Neuronal stem cell (in vitro differentiated cells): ENCODE results near the gene STX1B.
A peak's percentile ranks its signal among the peaks of the same experiment; 100 is the strongest.

Experiments used
- DNase-seq: peaks from one replicate; pipeline ENCODE4 v3.0.0-alpha.2; 2013; ENCODE audit warnings: low spot score
- H2AFZ ChIP-seq: one replicate; pipeline ENCODE4 v1.6.1; 2013; ENCODE audit warnings: mild to moderate bottlenecking, low read length, inconsistent platforms
- H2AK5ac ChIP-seq: 2 replicates; pipeline ENCODE4 v1.6.1; 2013; ENCODE audit warnings: low read depth, mild to moderate bottlenecking, inconsistent platforms, low read length, moderate library complexity, mixed read lengths
- H2BK120ac ChIP-seq: 2 replicates; pipeline ENCODE4 v1.6.1; 2013; ENCODE audit warnings: low read depth, mild to moderate bottlenecking, inconsistent platforms, low read length, moderate library complexity, mixed read lengths
- H2BK12ac ChIP-seq: one replicate; pipeline ENCODE4 v1.6.1; 2013; ENCODE audit warnings: low read length, inconsistent platforms
- H2BK15ac ChIP-seq: 2 replicates; pipeline ENCODE4 v1.6.1; 2013; ENCODE audit warnings: mild to moderate bottlenecking, low read length, inconsistent platforms, mixed read lengths
- H2BK5ac ChIP-seq: one replicate; pipeline ENCODE4 v1.6.1; 2013; ENCODE audit warnings: inconsistent platforms, mild to moderate bottlenecking, low read length, moderate library complexity
- H3K14ac ChIP-seq: one replicate; pipeline ENCODE4 v1.6.1; 2013; ENCODE audit warnings: low read length, inconsistent platforms
- H3K18ac ChIP-seq: 2 replicates; pipeline ENCODE4 v1.6.1; 2013; ENCODE audit warnings: low read length, inconsistent platforms
- H3K23ac ChIP-seq: 2 replicates; pipeline ENCODE4 v1.6.1; 2013; ENCODE audit warnings: low read depth, mild to moderate bottlenecking, mixed read lengths, low read length, inconsistent platforms; ENCODE audit not compliant: poor library complexity
- H3K27ac ChIP-seq: replicated peaks from 3 replicates; pipeline ENCODE4 v1.5.1; 2013; ENCODE audit warnings: low read length, inconsistent platforms
- H3K27me3 ChIP-seq, 3 experiments: 2 replicates each; pipeline ENCODE4 v1.6.1; 2013; ENCODE audit warnings: low read length in 3 of 3, mild to moderate bottlenecking in 2 of 3, inconsistent platforms in 1 of 3, low read depth in 1 of 3, mixed read lengths in 1 of 3, moderate library complexity in 1 of 3; ENCODE audit not compliant: control insufficient read depth in 3 of 3, insufficient read depth in 3 of 3
- H3K36me3 ChIP-seq, 2 donors: replicated peaks in 1 of 2; 2 replicates each; pipeline ENCODE4 v1.6.1; 2013; ENCODE audit warnings: low read length in 2 of 2; ENCODE audit not compliant: control insufficient read depth in 2 of 2, insufficient read depth in 2 of 2
- H3K4ac ChIP-seq: 2 replicates; pipeline ENCODE4 v1.6.1; 2013; ENCODE audit warnings: inconsistent platforms, mild to moderate bottlenecking, low read length, moderate library complexity
- H3K4me1 ChIP-seq, 2 donors: 1 replicate in 1 of 2; 2 replicates in 1 of 2; pipeline ENCODE4 v1.6.1; 2013; ENCODE audit warnings: low read length in 2 of 2, low read depth in 1 of 2; ENCODE audit not compliant: control insufficient read depth in 2 of 2, insufficient read depth in 1 of 2
- H3K4me2 ChIP-seq: one replicate; pipeline ENCODE4 v1.6.1; 2013; ENCODE audit warnings: mild to moderate bottlenecking, low read length, inconsistent platforms; ENCODE audit not compliant: insufficient read depth, poor library complexity, severe bottlenecking
- H3K4me3 ChIP-seq, 2 donors: 2 replicates each; pipeline ENCODE4 v1.5.1; 2013; ENCODE audit warnings: low read length in 2 of 2, mild to moderate bottlenecking in 2 of 2, inconsistent platforms in 1 of 2, moderate library complexity in 1 of 2
- H3K79me1 ChIP-seq: one replicate; pipeline ENCODE4 v1.6.1; 2013; ENCODE audit warnings: low read depth, mild to moderate bottlenecking, inconsistent platforms, low read length, moderate library complexity
- H3K9ac ChIP-seq: one replicate; pipeline ENCODE4 v1.6.1; 2013; ENCODE audit warnings: mild to moderate bottlenecking, low read depth, low read length, inconsistent platforms; ENCODE audit not compliant: poor library complexity
- H3K9me3 ChIP-seq, 2 donors: replicated peaks in 1 of 2; 2 replicates each; pipeline versions ENCODE3 to v1.6.1; 2013; ENCODE audit warnings: low read length in 2 of 2, mild to moderate bottlenecking in 2 of 2, inconsistent platforms in 1 of 2, low read depth in 1 of 2, mixed read lengths in 1 of 2, moderate library complexity in 1 of 2; ENCODE audit not compliant: control insufficient read depth in 2 of 2, insufficient read depth in 1 of 2
- H4K8ac ChIP-seq: one replicate; pipeline ENCODE4 v1.6.1; 2013; ENCODE audit warnings: low read depth, mild to moderate bottlenecking, inconsistent platforms, low read length, moderate library complexity
- H4K91ac ChIP-seq: one replicate; pipeline ENCODE4 v1.6.1; 2013; ENCODE audit warnings: low read length, low read depth, mild to moderate bottlenecking, inconsistent platforms; ENCODE audit not compliant: poor library complexity
- WGBS, 2 donors: extraction: QIAGEN DNeasy Blood & Tissue Kit; methylation state at CpG; one replicate each; pipeline ENCODE4 v1.1.7; 2013; ENCODE audit warnings: missing lambda C conversion rate in 2 of 2, mixed read lengths in 1 of 2; ENCODE audit not compliant: insufficient read length in 2 of 2, insufficient replicate concordance in 1 of 2; ENCODE audit errors: extremely low coverage in 2 of 2; 5-methylcytosine and 5-hydroxymethylcytosine counted together

The STX1B gene

DNA sequence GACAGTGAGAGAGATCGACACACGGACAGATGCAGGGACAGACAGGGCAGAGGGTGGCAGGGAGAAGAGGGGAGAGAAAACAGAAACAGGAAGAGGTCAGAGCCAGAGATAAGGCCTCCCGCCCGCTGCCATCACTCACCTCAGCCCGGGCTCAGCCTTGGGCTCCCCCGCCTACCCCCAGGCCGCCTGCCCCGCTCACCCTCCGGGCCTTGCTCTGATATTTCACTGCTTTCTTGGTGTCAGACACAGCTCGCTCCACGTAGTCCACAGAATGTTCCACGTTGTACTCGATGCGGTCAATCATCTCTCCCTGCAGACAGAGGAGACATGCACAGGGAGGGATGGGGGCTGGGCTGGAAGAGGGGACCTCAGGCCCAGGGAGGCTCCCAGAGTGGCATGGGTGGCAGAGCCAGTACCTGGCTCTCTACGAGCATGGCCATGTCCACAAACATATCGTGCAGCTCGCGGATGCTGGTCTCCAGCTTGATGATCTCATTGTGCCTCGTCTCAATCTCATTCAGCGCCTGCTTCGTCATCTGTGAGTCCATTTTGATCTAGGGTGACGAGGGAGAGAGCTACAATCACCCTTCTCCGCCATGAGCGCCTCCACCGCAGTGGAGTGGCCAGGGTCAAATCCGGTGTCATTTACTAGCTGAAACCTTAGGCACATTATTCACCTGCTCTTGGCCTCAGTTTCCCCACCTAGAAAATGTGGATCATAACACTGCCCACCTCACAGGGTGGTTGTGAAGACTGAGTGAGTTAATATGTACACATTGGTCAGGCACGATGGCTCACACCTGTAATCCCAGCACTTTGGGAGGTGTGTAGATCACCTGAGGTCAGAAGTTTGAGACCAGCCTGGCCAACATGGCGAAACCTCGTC, 17.3 kb downstream of the STX1B start:
- H2BK15ac ChIP-seq, result no peak overlapping the region
- H2AK5ac ChIP-seq, result no peak overlapping the region
- no peak overlapping the region for H2AFZ ChIP-seq
- no CpG with 5 or more reads among the region's 29 CpGs for WGBS, 2 donors
- no peak overlapping the region for H3K4ac ChIP-seq
- H4K8ac ChIP-seq, result no peak overlapping the region
- no peak overlapping the region for H3K4me3 ChIP-seq
- DNase-seq, result no peak
- no peak overlapping the region for H2BK12ac ChIP-seq
- H3K4me2 ChIP-seq, result no peak overlapping the region
- H3K23ac ChIP-seq, result peak overlapping the region; percentile 1
- H3K79me1 ChIP-seq, result no peaks in the 10 kb centered on the region
- H4K91ac ChIP-seq, result no peak overlapping the region
- no peak overlapping the region for H3K18ac ChIP-seq
- no peak overlapping the region for H3K9ac ChIP-seq
- peaks cover 0 to 6% of the 10 kb centered on the region in 2 donors for H3K36me3 ChIP-seq
- H2BK120ac ChIP-seq, result no peak overlapping the region
- H3K14ac ChIP-seq, result no peak overlapping the region
- peak overlapping the region; percentile 24 for H2BK5ac ChIP-seq
- H3K27ac ChIP-seq, result no peak overlapping the region
- H3K4me1 ChIP-seq, result peaks cover 0 to 11% of the 10 kb centered on the region in 2 donors
- no peaks in the 10 kb centered on the region for H3K9me3 ChIP-seq
- peaks cover 0 to 16% (median 0%) of the 10 kb centered on the region in 3 experiments for H3K27me3 ChIP-seq

DNA sequence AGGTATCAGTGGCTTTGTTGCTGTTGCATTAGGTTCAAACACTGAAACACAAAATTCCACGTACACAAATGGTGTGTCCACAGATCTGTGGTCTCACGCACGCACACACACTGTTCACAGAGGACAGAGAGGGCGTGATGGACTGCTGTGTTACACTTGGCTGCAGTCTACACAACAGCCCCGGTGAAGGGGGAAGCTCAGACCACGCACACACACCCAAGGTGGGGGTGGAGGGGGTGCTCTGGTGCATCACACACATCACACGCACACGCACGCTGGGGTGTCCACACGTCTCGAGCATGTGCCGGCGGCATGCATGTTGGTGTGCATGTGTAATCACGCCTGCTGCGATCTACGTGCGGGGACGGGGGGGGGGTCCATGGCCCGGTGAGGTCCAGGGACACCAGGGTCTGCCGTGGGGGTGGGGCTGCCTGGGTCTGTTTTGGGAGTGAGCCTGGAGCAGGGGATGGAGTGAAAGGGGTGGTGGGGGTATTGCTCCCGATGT, 18.1 kb downstream of the STX1B start:
- Histone ChIP-seq H3K4me1 (peaks cover 0 to 6% of the 10 kb centered on the region in 2 donors), H2AK5ac (no peak overlapping the region), H2BK5ac (peak overlapping the region; percentile 24), H3K4me2 (no peak overlapping the region), H3K14ac (peak overlapping the region; percentile 47), H3K9ac (peak overlapping the region; percentile 60), H3K18ac (no peak overlapping the region), H2AFZ (no peak overlapping the region), H3K4me3 (no peak overlapping the region), H4K8ac (no peak overlapping the region), H3K79me1 (no peaks in the 10 kb centered on the region), H4K91ac (no peak overlapping the region), H3K9me3 (no peaks in the 10 kb centered on the region), H2BK15ac (no peak overlapping the region), H2BK12ac (no peak overlapping the region), H3K27ac (no peak overlapping the region), H3K36me3 (peaks cover 0 to 6% of the 10 kb centered on the region in 2 donors), H2BK120ac (no peak overlapping the region), H3K23ac (no peak overlapping the region), H3K4ac (no peak overlapping the region), H3K27me3 (peaks cover 0 to 10% (median 0%) of the 10 kb centered on the region in 3 experiments)
- WGBS, 2 donors, result no CpG with 5 or more reads among the region's 21 CpGs
- no peak for DNase-seq

DNA sequence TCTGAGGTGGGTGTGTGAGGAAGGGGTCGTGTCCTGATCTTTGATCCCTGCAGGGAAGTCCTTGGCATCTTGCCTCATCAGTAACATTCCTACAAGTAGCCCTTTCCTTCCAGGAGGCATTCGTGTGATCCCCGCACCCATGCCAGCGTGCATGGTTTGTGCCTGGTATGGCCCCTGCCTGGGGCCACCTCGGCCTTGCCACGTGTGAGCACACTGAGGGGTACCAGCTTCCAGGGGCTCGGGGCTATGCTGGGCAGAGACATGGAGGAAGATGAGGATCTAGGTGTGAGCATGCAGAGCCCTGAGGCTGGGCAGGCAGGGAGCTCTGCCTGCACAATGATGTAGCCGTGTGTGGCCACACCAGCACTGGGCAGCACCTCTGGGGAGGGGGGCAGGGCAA, 19.4 kb downstream of the STX1B start:
- no CpG with 5 or more reads among the region's 8 CpGs for WGBS, 2 donors
- no peak overlapping the region for H4K91ac ChIP-seq
- peak overlapping the region; percentile 61 for H2AK5ac ChIP-seq
- H3K4me1 ChIP-seq, result no peaks in the 10 kb centered on the region
- no peak overlapping the region for H3K4me2 ChIP-seq
- H3K27me3 ChIP-seq, result no peaks in the 10 kb centered on the region
- H2BK5ac ChIP-seq, result no peak overlapping the region
- peak overlapping the region in 1 of 2 donors; percentile 40 for H3K4me3 ChIP-seq
- H3K14ac ChIP-seq, result peak overlapping the region; percentile 63
- H2BK12ac ChIP-seq, result peak overlapping the region; percentile 58
- peaks cover 0 to 8% of the 10 kb centered on the region in 2 donors for H3K36me3 ChIP-seq
- no peak overlapping the region for H2AFZ ChIP-seq
- no peak overlapping the region for H3K18ac ChIP-seq
- DNase-seq, result no peak
- peak overlapping the region; percentile 70 for H3K9ac ChIP-seq
- no peaks in the 10 kb centered on the region for H3K79me1 ChIP-seq
- H3K9me3 ChIP-seq, result no peaks in the 10 kb centered on the region
- no peak overlapping the region for H2BK120ac ChIP-seq
- H3K4ac ChIP-seq, result no peak overlapping the region
- peak overlapping the region; percentile 50 for H4K8ac ChIP-seq
- H3K27ac ChIP-seq, result no peak overlapping the region
- H2BK15ac ChIP-seq, result no peak overlapping the region
- H3K23ac ChIP-seq, result no peak overlapping the region

DNA sequence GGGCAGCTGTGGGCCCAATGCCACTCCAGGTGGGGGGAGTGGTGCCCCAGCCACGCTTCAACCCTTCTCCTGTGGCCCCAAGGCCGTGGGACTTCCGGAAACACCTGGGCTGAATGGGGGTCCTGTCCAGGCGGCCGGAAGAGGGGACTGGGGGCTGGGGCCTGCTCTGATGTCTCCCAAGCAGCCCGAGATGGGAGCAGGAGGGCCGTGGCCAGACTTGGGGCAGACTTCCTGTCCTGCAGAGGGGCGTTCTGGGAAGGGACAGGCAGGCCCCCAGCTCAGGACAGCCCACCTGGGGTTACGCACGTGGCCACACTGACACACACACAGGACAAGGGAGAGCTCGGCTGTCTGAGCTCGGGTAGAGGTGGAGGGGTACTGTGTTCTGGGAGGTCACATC, 20.3 kb downstream of the STX1B start:
- H3K4me3 ChIP-seq, result peak overlapping the region in 1 of 2 donors; percentile 56

More for the DNA sequence above, 20.3 kb downstream of the STX1B start:
- peak overlapping the region; percentile 0 for H3K23ac ChIP-seq
- no peak overlapping the region for H3K9ac ChIP-seq
- no peaks in the 10 kb centered on the region for H3K79me1 ChIP-seq
- H2BK15ac ChIP-seq, result peak overlapping the region; percentile 64
- H3K4me1 ChIP-seq, result peaks cover 4% of the 10 kb centered on the region in 2 donors
- no peak overlapping the region for H4K8ac ChIP-seq
- H3K27me3 ChIP-seq, result no peaks in the 10 kb centered on the region
- no peak overlapping the region for H3K27ac ChIP-seq
- no peak overlapping the region for H3K14ac ChIP-seq
- H2BK12ac ChIP-seq, result no peak overlapping the region
- H3K4me2 ChIP-seq, result no peak overlapping the region
- WGBS, 2 donors, result no CpG with 5 or more reads among the region's 12 CpGs
- H3K4ac ChIP-seq, result no peak overlapping the region
- no peak overlapping the region for H2AFZ ChIP-seq
- H3K36me3 ChIP-seq, result peaks cover 0 to 10% of the 10 kb centered on the region in 2 donors
- peak overlapping the region; percentile 53 for H2BK5ac ChIP-seq
- H3K9me3 ChIP-seq, result no peaks in the 10 kb centered on the region
- no peak overlapping the region for H2BK120ac ChIP-seq
- no peak overlapping the region for H4K91ac ChIP-seq
- H2AK5ac ChIP-seq, result no peak overlapping the region
- DNase-seq, result no peak
- no peak overlapping the region for H3K18ac ChIP-seq
